HepG2 (cell line): Measurements from ENCODE around the gene GAL3ST3. TPM values are rescaled to one million over a fixed set of nuclear protein-coding genes. Genes with fewer than 3 reads are reported as not detected.

ENCODE experiments used
- ARID5B ChIP-seq: IDR thresholded peaks from 2 replicates; pipeline ENCODE4 v1.4.0; 2020; ENCODE audit warnings: mild to moderate bottlenecking, missing genetic modification reagents
- FUBP1 ChIP-seq: sonication (generic); formaldehyde crosslinking; IDR thresholded peaks from 2 replicates; pipeline ENCODE4 v1.5.1; 2020; ENCODE audit warnings: missing genetic modification reagents, mild to moderate bottlenecking, borderline replicate concordance
- HCFC1 ChIP-seq: fragments of 150-350 bp; IDR thresholded peaks from 2 replicates; pipeline ENCODE4 v1.6.1; 2014; ENCODE audit warnings: low read depth, low read length
- ISL2 ChIP-seq: sonication (generic); formaldehyde crosslinking; IDR thresholded peaks from 2 replicates; pipeline ENCODE4 v1.5.0; 2020; ENCODE audit warnings: missing genetic modification reagents
- SNAPC4 ChIP-seq: sonication (generic); formaldehyde crosslinking; IDR thresholded peaks from 2 replicates; pipeline ENCODE4 v1.4.0; 2020; ENCODE audit warnings: mild to moderate bottlenecking, missing genetic modification reagents
- TFAP4 ChIP-seq: sonication (generic); IDR thresholded peaks from 2 replicates; pipeline ENCODE4 v1.6.1; 2016; ENCODE audit warnings: low read depth, borderline replicate concordance
- ZFX ChIP-seq: sonication (generic); formaldehyde crosslinking; IDR thresholded peaks from 2 replicates; pipeline ENCODE4 v1.4.0; 2020; ENCODE audit warnings: mild to moderate bottlenecking, low read depth, missing genetic modification reagents, moderate library complexity
- ZNF253 ChIP-seq: sonication (generic); formaldehyde crosslinking; IDR thresholded peaks from 2 replicates; pipeline ENCODE4 v1.8.0; 2022; ENCODE audit warnings: mild to moderate bottlenecking, missing genetic modification reagents, borderline replicate concordance
- ZNF33B ChIP-seq: sonication (generic); formaldehyde crosslinking; IDR thresholded peaks from 2 replicates; pipeline ENCODE4 v1.5.1; 2020; ENCODE audit warnings: mild to moderate bottlenecking, missing genetic modification reagents
- ZNF367 ChIP-seq: sonication (generic); formaldehyde crosslinking; IDR thresholded peaks from 2 replicates; pipeline ENCODE4 v1.4.0; 2020; ENCODE audit warnings: missing genetic modification reagents, borderline replicate concordance
- ZNF788 ChIP-seq: sonication (generic); formaldehyde crosslinking; IDR thresholded peaks from 2 replicates; pipeline ENCODE4 v1.5.0; 2020; ENCODE audit warnings: mild to moderate bottlenecking, missing genetic modification reagents, borderline replicate concordance
- ZSCAN12 ChIP-seq: sonication (generic); formaldehyde crosslinking; IDR thresholded peaks from 2 replicates; pipeline ENCODE4 v1.9.0; 2021; ENCODE audit warnings: mild to moderate bottlenecking, missing genetic modification reagents
- ZUFSP ChIP-seq: sonication (generic); formaldehyde crosslinking; IDR thresholded peaks from 2 replicates; pipeline ENCODE4 v1.9.0; 2021; ENCODE audit warnings: missing genetic modification reagents, mild to moderate bottlenecking, borderline replicate concordance
- polyA plus RNA-seq, 8 experiments: library from polyadenylated mRNA; depleted of rRNA in 3 of 8; stranded (reverse) in 7 of 8; unstranded in 1 of 8; fragments of >200 nt; fragmentation: Illumina TruSeq in 4 of 8; extraction: Trizol in 4 of 8; gene quantifications; 2 replicates each; pipeline versions ENCODE4 v1.2.1 to v1.2.3, GENCODE V29; 2011 to 2016; ENCODE audit warnings: low read depth in 4 of 8, missing spikeins in 1 of 8, mixed read lengths in 1 of 8; ENCODE audit not compliant: insufficient read depth in 1 of 8
- total RNA-seq, 5 experiments: library from RNA; depleted of rRNA; stranded (reverse); fragments of >200 nt; fragmentation: Illumina TruSeq; extraction: Trizol; gene quantifications; 2 replicates each; pipeline ENCODE4 v1.2.3, GENCODE V29; 2016; ENCODE audit warnings: low read depth in 1 of 5

Gene GAL3ST3
- total and polyA plus RNA-seq, 2 of the 13 experiments (the other 11 are each of a cell fraction or from before 2014, with no cell fraction given): not detected

GRCh38 chr11:66001942-66002647 lies 46.9 kb downstream of the GAL3ST3 start, which contains the start of the genes BANF1 and EIF1AD (continued):
- TF ChIP-seq SNAPC4 (CRISPR knock-in tag) (0 out of 2 replicates have a peak, but pooled peaks have one; percentile 28), ZNF367 (CRISPR knock-in tag) (no peak), FUBP1 (CRISPR knock-in tag) (peak; percentile 66; the same call in 1 of the 2 replicates), ZFX (peak; percentile 99), ZNF788 (CRISPR knock-in tag) (peak; percentile 81; the same call in 1 of the 2 replicates), ARID5B (CRISPR knock-in tag) (peak; percentile 67), ZSCAN12 (no peak), HCFC1 (peak; percentile 78), ISL2 (CRISPR knock-in tag) (peak; percentile 29; the same call in 1 of the 2 replicates), ZNF33B (CRISPR knock-in tag) (peak; percentile 86; the same call in 1 of the 2 replicates), ZNF253 (CRISPR knock-in tag) (no peak; the same call in 1 of the 2 replicates), TFAP4 (no peak), ZUFSP (no peak)
